ENCODE measurements around the gene SIL1.

SIL1 gene

DNA sequence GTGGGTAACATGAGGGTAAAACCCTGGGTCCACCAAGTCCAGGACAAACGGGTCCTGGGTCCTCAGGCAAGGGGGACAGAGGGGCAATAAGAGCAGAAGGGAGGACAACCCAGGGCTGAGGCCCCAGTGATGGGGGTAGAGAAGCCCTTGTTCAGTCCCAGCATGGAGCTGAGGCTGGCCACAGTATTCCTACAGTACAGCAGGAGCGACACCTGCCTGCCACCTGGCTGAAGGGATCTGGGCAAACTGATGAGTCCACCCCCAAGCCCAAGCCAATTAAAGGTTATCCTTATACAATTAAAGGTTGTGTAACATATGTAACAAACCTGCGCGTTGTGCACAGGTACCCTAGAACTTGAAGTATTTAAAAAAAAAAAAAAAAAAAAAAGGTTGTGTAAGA, 225.3 kb downstream of the SIL1 start:
- no peak for DNase-seq

DNA sequence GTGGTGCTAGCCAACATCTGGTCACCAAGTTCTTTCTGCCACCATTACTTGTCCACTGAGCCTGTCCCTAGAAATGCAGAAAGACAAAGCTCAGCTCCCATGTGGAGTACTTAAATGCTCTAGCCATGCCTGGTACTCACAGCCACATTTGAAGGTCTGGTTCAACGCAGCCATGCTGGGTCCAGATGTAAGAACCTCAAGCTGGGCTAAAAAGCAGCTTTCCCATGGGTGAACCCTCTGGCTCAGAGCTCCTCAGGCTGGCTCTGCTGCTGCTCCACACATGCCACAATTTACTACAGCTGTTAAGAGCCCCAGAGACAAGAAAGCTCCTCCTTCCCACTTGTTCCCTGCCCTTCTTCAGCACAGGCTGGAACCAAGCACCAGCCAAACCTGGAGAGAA, 225.9 kb downstream of the SIL1 start:
- DNase-seq, result no peak

DNA sequence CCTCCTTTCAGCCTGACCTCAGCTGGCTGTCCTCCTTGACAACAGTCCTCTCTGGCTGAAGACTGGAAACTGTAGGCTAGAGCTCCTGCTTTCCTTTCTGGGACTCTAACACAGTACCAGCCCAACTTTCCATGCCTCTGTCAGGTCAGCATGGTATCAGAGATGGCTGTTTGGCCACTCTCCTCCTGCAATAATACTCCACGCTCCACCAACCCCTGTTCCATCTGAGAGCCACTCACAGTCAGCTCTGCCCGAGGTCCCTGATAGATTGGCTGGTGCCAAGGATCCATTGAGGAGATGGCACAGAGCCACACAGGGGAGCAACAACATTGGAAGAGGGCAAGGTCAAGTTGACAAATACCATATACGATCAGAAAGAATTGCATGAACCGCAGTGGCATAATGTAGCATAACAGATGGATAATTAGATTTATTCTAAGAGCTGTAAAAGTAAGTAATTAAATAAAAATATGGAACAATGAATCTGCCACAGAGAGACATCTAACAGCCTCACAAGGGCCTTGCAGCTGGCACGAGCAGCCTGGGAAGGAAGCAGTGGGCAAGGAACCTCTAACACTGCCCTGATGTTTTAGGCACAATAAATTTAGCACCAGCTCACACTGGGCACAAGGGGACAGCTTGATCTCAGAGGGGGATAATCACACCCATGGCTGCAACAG, 228.7 kb downstream of the SIL1 start:
- no peak for DNase-seq

DNA sequence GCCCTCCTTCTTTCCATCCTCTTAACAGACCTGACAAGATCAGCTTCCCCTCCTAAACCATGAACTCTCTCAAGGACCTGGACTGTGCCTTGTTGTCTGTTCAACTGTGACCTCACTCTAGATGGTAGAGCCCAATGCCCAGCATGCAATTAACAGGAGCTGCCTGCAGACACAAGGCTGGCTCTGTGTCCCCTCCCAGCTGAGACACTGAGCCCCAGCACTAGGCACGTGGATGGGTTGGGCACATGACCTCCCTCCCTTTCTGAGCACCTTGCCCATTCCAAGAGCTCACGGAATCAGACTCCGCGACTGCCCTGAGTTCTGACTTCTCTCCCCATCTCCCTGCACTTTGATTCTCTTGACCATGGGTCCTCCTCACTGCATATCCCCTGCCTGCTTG, 229.6 kb downstream of the SIL1 start:
- DNase-seq, result no peak

DNA sequence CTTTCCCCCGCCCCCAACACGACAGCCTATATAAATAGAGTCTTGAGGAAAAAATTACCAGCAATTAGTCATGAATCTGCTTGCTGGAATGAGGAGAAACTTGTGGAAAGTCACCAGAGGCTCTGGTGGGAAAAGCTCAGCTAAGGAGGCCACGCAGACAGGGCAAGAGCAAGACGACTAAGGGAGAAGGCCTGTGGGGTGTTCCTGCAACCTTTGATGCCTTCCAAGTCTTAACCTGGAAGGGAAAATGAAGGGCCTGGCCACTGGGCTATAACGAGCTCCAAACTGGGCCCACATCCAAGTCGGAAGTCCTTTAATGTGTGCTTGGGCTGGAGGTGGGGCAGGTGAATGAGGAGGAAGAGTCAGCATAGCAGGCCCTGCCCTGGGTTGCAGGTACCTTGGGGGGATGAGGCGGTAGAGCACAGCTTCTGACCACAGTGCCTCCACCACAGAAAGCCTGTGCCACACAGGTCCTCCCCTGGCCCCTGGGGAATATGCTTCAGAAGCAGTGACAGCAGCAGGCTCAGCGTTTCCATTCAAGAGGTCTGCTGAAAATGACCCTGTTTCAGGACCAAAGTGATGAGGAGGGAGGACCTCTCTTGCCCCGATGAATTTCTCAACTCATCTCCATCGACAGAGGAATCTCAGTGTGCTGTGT, 230.2 kb downstream of the SIL1 start:
- DNase-seq, result no peak

DNA sequence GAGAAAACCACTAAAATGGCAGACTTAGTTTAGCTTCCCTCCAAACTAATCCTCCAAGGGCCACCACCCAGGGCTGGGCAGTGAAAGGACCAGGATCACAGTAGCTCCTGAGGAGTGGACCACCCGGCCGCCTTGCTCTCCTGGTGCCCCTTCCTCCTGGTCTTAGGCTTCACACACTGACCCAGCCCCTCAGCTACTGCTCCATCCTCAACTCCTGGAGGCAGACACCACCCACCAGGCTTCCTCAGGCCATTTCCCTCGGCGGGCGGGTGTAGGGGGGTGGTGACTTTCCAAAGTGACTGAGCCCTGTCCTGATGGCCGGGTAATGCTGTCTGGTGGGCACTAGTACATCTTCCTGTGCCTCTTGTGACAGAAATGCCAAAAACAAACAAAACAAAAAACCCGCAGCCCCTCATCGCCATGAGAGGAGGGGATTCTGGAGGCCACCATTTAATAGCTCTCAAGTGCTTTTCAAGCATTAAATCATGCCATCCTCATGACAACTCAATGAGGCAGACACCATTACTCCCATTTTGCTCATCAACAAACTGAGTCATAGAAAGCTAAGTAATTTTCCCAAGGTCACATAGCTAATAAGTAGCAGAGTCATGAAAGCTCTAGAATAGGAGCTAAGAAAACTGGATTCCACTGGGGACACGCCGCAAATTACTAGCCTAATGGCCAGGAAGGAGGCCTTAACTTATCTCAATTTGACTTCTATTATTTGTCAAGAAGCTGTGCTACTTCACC, 231.8 kb downstream of the SIL1 start:
- DNase-seq, result no peak

DNA sequence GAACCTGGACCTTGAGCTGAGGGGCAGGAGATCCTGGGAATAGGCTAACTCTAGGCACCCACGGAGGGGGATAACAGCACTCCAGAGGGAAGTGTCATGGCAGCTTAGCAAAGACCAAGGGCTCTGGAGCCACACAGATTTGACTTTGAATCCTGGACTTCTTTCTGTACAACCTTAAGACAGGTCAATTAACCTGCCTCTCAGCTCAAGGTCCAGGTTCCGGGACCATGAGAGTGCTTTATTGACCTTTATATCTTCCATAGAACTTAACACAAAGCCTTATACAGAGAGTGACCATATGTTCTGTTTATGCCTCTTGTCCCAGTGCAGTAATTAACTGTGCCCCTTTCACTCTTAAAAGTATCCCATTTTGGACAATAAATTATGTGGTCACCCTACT, 232.5 kb downstream of the SIL1 start:
- no peak for DNase-seq

DNA sequence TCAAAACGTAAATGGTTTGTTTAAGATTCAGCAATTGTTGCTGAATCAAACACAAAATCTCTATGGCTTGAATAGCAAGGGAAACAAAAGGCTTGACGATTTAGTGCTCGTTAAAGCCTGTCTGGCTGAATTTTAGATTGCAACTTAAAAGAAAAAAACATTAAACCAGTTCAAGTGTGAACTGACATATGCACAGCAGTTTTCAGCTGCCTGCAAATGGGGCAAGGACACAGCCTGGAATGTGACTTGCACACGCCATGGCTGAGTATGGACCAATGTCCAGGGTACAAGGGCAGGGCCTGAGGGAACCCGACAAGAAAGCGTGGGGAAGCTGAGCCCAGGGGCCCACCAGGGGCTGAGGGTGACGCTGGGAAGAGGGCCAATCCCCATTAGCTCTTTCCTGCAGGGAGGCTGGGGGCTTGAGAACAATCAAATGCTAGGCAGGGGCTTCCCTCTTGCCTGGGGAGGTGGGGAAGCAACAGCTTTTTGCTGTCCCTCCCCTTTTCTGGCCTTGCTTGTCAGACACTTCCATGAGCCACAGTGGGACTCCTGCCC, 233.4 kb downstream of the SIL1 start:
- DNase-seq, result no peak

DNA sequence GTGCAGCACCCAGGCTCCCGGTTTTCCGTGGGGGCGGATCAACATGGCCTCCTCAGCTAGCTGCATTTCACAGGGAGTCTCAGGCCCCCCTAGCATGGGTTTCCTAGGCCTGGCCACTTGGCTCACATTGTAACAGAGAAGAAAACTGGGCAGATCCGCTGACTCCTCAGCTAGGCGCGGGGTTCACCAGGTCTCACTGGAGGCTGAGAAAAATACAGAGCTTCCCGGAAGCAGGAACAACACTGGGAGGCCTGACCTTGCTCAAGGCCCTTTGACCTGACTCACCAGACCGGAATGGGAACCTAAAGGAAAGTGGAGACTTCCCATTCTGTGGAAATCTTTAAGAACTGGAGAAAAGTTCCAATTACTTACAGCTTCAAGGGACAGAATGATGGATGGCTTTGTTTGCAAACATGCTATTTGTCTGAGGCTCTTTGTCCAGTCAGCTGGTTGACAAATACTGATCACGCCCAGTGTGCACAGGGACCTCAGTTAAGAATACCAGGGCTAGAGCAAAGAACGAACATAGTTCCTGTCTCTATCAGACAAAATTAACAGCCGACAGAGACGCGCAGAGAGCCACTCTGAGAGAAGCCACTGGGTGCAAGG, 234.3 kb downstream of the SIL1 start:
- DNase-seq, result no peak

DNA sequence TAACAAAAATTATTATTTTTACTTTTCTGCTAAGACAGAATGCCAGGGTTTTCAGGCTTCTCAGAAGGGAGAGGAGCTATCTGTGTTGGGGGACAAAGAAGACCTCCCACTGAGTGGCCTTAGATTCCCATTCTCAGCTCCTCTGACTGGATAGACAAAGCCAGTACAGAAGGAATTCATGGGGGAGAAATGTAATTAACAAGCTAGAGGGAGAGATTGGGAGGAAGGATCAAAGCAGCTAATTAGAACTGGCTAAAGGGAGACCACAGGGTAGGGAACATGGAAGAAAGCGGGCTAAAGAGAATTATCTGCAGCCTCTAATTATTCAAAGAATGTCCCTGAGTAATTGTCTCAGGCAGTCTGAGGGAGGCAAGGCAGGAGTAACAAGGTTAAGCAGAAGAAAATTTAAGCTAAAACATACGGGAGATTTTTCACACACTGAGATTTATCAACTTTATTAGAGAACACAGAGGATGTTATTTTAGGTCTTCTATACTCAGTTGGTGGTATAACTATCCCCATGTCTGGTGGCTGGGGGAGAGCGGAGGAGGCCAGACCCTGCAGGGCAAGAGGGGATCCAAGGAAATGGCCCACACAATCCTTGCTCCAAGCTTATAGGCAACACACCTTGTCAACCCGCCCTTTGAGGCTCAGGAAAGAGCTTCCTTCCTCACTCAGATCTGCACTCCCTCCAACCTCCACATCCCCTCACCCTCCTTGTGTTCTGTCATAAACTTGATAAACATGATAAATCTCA, 235.4 kb downstream of the SIL1 start:
- DNase-seq, result no peak

DNA sequence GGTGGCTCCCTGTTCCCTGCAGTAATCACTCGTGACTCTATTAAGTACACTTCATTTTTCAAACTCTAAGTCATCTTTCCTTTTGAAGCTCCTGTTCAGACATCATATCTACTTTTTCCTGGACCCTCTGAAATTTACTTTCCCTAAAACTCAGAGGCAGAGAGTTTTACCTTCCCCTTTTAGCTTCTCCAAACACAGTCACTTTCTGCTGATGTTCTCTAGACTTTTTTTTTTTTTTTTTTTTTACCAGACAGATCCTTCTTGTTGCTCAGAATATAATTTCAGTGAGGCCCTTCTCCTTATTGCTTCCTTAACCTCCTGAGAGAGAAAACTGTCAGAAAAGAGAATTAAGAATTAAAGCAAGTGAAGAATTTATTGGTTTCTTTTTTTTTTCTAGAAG, 236.4 kb downstream of the SIL1 start:
- no peak for DNase-seq

DNA sequence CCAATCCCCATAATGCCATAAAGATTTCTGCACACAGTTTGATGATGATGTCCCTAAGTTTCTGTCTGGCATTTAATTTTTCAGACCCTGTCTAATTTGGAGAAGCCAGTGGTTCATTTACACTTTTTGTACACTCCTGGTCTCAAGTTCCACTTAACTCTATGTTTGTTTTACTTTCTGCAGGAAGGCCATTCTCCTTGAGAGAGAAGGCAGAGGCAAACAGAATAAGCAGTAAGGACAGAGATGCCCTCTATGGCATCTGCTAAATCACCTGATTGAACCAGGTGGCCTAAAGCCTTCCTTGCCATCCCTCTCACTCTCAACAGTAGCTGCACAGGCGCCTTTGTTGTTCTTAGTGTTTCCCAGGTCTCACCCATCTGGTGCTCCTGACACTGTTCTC, 236.9 kb downstream of the SIL1 start:
- DNase-seq, result no peak

DNA sequence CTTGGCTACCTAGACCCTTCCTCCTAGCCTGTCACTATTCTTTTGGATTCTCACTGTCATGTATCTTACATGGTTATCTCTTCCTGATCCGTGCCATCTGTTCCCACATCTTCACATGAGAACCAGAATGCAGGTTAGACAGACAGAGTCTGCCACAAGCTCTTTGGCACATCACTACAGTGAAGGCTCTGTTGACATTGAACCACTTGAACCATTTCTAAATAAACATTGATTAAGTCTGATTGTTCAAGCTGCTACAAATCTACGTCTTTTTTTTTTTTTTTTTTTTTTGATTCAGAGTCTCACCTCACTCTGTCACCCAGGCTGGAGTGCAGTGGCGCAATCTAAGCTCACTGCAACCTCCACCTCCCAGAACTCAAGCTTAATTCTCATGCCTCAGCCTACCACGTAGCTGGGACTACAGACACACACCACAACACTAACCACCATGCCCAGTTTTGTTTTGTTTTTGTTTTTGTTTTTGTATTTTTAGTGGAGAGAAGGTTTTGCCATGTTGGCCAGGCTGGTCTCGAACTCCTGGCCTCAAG, 237.9 kb downstream of the SIL1 start:
- no peak for DNase-seq

DNA sequence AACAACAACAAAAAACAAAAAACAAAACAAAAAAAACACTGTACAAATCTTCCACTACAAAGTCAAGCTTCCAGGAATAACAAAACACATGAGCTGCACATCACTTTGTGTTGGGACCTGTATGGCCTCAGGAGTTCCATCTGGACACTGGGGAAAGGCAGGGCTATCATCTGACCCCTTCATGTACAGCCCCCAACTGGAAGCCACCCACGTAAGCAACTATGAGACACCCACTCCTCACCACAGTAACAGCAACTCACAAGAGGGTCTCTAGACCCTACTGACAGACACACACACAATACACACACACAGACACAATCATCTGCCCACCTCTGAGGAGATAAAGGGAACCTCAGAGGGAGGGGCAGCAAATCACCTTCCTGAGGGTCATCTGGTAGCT, 241.4 kb downstream of the SIL1 start:
- no peak for DNase-seq

DNA sequence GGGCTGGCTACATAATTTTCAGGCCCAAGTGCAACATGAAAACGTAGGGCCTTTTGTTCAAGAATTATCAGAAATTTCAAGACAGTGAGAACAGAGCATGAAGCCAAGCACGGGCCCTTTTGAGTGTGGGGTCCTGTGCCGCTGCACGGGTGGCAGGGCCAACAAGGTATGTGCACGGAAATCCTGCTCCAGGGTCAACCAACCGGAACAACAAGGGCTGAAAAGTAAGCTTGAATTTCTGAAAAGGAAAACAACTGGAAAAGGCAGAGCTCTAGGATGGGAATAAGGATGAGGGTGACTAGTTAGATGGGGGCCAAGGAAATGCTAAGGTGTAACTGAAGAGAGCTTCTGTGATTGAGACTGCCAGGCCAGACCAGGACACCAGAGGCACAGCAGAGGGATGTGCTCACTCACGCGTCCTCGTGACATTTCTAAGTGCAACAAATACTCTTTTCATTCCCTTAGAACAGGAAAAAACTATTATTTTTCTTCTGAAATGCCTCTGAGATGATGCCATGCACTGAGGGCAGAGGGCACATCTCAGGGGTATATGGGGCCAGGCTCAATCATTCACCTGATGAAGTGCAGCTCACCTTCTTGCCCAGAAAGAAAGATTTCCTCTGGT, 242.4 kb downstream of the SIL1 start:
- no peak for DNase-seq

DNA sequence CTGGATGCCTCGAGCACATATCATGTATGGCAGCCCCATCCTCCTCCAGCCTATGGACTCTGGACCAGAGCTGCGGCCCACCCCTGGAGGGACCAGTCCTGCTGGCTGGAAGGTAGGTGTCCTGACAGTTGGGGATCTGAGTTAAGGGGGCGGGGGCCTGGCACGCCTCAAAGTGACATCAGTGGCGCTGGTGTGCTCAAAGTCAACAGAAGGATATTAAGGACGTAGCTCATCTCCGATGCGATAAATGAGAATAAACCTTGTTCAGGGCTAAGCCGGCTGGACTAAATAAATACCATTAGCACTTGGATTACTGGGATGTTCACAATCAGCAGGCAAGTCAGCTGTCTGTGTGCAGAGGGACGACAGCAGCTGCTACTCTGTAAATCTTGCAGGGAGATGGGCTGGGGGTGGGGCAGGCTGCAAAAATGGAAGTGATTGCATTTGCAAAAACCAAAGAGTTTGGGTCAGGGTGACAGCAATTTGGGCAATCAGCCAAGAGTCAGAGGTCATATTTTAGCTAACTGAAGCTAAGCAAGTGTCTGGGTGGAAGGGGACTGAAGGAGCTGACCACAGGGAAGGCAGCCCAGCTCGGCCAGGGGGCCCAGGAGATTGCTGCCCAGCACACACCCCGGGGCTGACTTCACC, 243.0 kb downstream of the SIL1 start:
- DNase-seq, result no peak

DNA sequence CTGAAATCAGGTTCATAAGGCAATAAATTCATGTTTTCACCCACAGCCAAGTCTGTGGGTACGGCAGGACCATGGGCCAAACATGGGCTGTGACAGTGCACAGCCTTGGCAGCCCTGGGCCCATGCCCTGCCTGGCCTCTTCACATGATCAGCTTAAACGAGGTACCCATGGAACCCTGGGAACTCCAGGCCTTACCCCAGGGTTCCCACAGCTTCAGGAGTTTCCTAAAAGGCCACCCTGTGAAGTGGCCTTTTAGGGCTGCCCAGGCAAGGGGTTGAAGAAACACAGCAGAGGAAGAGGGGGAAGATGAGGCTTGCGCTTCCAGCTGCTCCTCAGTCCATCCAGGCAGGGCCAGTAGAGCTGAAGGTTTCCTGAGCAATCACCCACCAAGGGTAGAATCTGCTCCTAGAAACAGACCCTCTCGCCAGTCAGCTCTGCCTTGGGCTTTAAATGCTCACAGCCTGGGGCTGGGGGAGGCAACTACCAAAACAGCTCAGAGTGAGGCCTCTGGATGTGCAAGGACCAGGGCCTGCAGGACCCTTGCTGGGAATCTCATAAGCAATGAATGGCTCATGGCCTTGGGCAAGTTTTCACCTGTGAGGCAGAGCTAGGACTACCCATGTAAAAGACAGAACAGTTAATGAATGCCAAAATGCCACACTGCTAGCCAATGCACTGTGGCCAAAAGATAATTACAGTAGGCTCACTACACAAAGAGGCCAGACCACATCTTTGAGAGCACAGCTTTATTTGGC, 243.7 kb downstream of the SIL1 start:
- no peak for DNase-seq

DNA sequence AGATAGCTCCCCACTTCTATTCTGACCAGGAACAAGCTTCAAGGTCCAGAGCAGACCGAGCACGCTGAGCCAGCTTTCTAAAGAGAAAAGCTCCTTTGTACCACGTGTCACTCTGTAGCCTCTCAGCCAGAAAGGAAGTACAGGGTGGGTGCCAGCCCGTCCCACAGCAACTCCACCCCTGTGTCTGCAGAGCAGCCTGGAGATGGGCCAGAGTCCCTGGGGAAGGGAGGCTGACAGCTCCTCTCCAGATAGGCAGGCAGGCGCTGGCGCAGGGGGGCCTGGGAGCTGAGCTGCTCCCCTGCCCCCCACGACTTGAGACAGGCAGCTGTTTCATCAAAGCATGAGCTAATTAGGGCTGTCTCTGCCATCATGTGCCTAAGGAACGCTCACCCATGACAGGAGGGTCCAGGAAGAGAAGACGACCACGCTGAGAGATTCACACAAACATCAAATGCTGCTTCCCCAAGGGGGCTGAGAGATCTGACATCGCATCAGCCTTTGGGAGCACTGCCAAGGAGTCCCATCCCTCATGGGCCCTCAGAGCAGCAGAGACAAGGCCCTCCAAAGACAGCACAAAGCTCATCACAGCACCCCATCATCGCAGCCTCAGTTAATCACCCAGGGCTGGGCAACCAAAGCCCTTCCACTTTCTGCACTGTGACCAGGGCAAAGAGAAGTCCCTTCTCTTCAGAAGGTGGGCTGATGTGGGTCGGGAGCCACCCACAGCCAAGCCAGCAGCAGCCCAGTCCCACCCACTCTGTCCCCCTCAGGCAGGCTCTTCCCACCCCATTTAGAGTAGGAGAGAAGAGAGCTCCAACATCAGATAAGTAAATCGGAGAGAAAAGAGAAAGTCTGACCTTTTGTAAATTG, 244.5 kb downstream of the SIL1 start:
- no peak for DNase-seq

DNA sequence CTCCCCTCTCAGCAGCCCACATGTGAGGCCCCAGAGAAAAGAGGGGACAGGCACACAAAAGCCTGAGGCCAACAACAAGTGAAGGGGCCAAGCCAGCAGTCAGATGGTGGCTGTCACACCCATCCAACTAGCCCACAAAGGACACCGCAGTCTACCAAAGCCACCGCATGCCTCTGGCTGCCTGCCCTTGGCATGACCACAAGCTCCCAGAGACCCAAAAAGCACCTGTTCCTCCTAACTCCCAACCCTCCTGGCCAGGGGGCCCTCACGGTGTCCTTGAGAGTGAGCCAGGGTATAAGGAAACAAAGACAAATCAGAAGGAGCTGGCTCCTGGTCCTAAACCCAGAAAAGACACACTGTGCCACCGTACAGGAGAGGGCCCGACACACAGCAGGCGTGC, 245.2 kb downstream of the SIL1 start:
- DNase-seq, result no peak
